ENCODE measurements around the gene NEUROD4.

DNA sequence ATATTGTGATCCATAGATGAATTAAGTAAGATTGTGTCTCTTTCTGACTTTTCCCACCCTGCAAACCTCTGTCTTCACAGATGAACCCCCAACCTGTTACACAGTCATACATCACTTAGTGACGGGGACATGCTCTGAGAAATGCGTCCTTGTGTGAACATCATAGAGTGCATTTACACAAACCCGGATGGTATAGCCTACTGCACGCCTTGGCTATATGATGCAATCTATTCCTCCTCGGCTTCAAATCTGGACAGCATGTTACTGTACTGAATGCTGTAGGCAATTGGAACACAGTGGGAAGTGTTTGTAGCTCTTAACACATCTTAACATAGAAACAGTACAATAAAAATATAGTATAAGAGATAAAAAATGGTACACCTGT lies 27.8 kb upstream of the NEUROD4 start:
- TF ChIP-seq, protein P1, sequence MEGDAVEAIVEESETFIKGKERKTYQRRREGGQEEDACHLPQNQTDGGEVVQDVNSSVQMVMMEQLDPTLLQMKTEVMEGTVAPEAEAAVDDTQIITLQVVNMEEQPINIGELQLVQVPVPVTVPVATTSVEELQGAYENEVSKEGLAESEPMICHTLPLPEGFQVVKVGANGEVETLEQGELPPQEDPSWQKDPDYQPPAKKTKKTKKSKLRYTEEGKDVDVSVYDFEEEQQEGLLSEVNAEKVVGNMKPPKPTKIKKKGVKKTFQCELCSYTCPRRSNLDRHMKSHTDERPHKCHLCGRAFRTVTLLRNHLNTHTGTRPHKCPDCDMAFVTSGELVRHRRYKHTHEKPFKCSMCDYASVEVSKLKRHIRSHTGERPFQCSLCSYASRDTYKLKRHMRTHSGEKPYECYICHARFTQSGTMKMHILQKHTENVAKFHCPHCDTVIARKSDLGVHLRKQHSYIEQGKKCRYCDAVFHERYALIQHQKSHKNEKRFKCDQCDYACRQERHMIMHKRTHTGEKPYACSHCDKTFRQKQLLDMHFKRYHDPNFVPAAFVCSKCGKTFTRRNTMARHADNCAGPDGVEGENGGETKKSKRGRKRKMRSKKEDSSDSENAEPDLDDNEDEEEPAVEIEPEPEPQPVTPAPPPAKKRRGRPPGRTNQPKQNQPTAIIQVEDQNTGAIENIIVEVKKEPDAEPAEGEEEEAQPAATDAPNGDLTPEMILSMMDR (IDR thresholded peaks at IDR 0.05; ENCODE audit: insufficient read depth, low read depth, low read length) = no peak
- no peak for TF ChIP-seq EZH2 (IDR thresholded peaks at IDR 0.05; ENCODE audit: insufficient read depth, low read length)

Measured in astrocyte (in vitro differentiated cells and primary cell).